ENCODE results near the gene SVEP1.

DNA sequence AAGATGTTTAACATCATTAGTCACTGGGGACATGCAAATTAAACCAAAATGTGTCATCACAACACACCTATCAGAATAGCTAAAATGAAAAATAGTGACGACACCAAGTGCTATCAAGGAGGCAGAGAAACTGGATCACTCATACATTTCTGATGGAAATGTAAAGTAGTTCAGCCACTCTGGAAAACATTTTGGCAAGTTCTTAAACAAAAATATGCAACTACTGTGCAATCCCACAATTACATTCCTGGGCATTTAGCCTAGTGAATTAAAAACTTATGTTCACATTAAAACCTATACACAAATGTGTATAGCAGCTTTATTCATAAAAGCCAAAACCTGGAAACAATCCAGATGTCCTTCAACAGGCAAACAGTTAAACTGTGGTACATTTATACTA lies 53.1 kb downstream of the SVEP1 start:
- TF ChIP-seq, protein P1, sequence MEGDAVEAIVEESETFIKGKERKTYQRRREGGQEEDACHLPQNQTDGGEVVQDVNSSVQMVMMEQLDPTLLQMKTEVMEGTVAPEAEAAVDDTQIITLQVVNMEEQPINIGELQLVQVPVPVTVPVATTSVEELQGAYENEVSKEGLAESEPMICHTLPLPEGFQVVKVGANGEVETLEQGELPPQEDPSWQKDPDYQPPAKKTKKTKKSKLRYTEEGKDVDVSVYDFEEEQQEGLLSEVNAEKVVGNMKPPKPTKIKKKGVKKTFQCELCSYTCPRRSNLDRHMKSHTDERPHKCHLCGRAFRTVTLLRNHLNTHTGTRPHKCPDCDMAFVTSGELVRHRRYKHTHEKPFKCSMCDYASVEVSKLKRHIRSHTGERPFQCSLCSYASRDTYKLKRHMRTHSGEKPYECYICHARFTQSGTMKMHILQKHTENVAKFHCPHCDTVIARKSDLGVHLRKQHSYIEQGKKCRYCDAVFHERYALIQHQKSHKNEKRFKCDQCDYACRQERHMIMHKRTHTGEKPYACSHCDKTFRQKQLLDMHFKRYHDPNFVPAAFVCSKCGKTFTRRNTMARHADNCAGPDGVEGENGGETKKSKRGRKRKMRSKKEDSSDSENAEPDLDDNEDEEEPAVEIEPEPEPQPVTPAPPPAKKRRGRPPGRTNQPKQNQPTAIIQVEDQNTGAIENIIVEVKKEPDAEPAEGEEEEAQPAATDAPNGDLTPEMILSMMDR (IDR thresholded peaks at IDR 0.05) = no peak
- TF ChIP-seq POLR2A (IDR thresholded peaks at IDR 0.05) = no peak
